ENCODE data around the gene SMC1B. TPM values are rescaled to one million over a fixed set of nuclear protein-coding genes. Genes with fewer than 3 reads are reported as not detected.

The SMC1B gene
- total RNA-seq, 1 experiment from 2014 or later = not detected

GRCh38 chr22:45446216-45446615, 32.8 kb upstream of the SMC1B start:
- peaks cover 4% of the 10 kb centered on the region for H3K4me1 Mint-ChIP-seq (ENCODE audit: low read depth, unreplicated experiment)
- no peak for TF ChIP-seq CTCF (IDR thresholded peaks at IDR 0.05; ENCODE audit: unreplicated experiment)
- DNase-seq = no peak
- BruUV-seq (replicated peaks) = no TSS peak
- H3K27me3 Mint-ChIP-seq (ENCODE audit: unreplicated experiment) = peaks cover 12% of the 10 kb centered on the region
- CTCF ChIA-PET = no interaction called here
- H3K27ac Mint-ChIP-seq (ENCODE audit: unreplicated experiment) = no peak overlapping the region
- H3K4me3 Mint-ChIP-seq (ENCODE audit: low read depth, unreplicated experiment) = no peak overlapping the region
- intact Hi-C loops (cut with micrococcal nuclease; ENCODE audit: unreplicated experiment) = no loop called here
- no peaks in the 10 kb centered on the region for H3K9me3 Mint-ChIP-seq (ENCODE audit: low read depth, unreplicated experiment)
- H3K36me3 Mint-ChIP-seq (ENCODE audit: insufficient read depth, unreplicated experiment) = no peaks in the 10 kb centered on the region

- Mint-ChIP-seq H3K27me3 (ENCODE audit: unreplicated experiment) (peaks cover 2% of the 10 kb centered on the region), H3K9me3 (ENCODE audit: low read depth, unreplicated experiment) (no peaks in the 10 kb centered on the region), H3K4me1 (ENCODE audit: low read depth, unreplicated experiment) (peaks cover 13% of the 10 kb centered on the region), H3K27ac (ENCODE audit: unreplicated experiment) (no peak overlapping the region), H3K36me3 (ENCODE audit: insufficient read depth, unreplicated experiment) (no peaks in the 10 kb centered on the region), H3K4me3 (ENCODE audit: low read depth, unreplicated experiment) (no peak overlapping the region)
- CTCF ChIA-PET = no interaction called here
- DNase-seq = no peak
- TF ChIP-seq CTCF (IDR thresholded peaks at IDR 0.05; ENCODE audit: unreplicated experiment) = no peak
- intact Hi-C loops (cut with micrococcal nuclease; ENCODE audit: unreplicated experiment) = no loop called here
- BruUV-seq (replicated peaks) = no TSS peak
Measured at GRCh38 chr22:45445031-45445710, 31.8 kb upstream of the SMC1B start.

DNA sequence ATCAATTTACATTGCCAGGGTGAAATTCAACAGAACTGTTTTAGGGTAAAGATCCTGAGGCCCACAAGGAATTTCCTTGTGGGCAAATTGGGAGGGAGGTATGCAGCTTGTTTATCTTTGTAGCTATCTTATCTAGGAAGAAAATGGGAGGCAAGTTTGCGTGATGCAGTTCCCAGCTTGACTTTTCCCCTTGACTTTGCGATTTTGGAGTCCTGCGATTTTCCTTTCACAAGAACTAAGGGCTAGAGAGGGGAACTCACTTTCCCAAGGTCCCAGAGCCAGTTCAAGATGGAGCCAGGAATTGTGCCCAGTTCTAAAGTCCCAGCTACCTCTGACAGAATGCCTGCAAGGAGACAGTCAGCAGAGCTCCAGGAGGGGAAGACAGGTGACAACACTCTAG, 30.8 kb upstream of the SMC1B start:
- no peaks in the 10 kb centered on the region for H3K27me3 Mint-ChIP-seq (ENCODE audit: unreplicated experiment)
- H3K27ac Mint-ChIP-seq (ENCODE audit: unreplicated experiment) = no peak overlapping the region
- BruUV-seq (replicated peaks) = no TSS peak
- CTCF ChIA-PET = interaction anchor here (0.7 kb wide), 1 partner anchor 101 kb away, joined by 4 read pairs; no protein-coding TSS in a partner anchor
- intact Hi-C loops (cut with micrococcal nuclease; ENCODE audit: unreplicated experiment) = no loop called here
- no peaks in the 10 kb centered on the region for H3K9me3 Mint-ChIP-seq (ENCODE audit: low read depth, unreplicated experiment)
- H3K36me3 Mint-ChIP-seq (ENCODE audit: insufficient read depth, unreplicated experiment) = no peaks in the 10 kb centered on the region
- peaks cover 13% of the 10 kb centered on the region for H3K4me1 Mint-ChIP-seq (ENCODE audit: low read depth, unreplicated experiment)
- TF ChIP-seq CTCF (IDR thresholded peaks at IDR 0.05; ENCODE audit: unreplicated experiment) = no peak
- DNase-seq = no peak
- no peak overlapping the region for H3K4me3 Mint-ChIP-seq (ENCODE audit: low read depth, unreplicated experiment)

DNA sequence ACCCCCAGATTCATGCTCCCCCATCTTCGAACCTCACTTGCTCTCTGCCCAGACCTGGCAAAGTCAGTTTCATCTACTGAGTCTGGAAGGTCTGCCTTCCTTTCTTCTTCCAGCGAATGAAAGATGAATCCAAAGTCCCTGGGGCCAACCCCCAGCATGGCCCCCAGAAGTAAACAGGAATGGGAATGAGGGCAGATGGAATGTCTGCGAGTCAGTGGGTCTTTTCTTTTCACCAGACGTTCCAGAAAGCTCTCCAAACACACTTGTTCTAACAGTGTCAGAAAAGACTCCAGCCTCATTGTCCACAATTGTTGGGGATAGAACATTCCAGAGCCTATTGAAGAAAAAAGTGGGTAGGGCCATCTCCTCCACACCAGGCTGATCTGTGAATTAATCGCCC, 28.7 kb upstream of the SMC1B start:
- no peaks in the 10 kb centered on the region for H3K27me3 Mint-ChIP-seq (ENCODE audit: unreplicated experiment)
- no peak for TF ChIP-seq CTCF (IDR thresholded peaks at IDR 0.05; ENCODE audit: unreplicated experiment)
- H3K27ac Mint-ChIP-seq (ENCODE audit: unreplicated experiment) = no peak overlapping the region
- BruUV-seq (replicated peaks) = no TSS peak
- H3K4me1 Mint-ChIP-seq (ENCODE audit: low read depth, unreplicated experiment) = peaks cover 13% of the 10 kb centered on the region
- no peaks in the 10 kb centered on the region for H3K36me3 Mint-ChIP-seq (ENCODE audit: insufficient read depth, unreplicated experiment)
- CTCF ChIA-PET = interaction anchor here (0.6 to 1.6 kb wide), 7 partner anchors 11 to 848 kb away, joined by 3 to 9 read pairs (median 5); no protein-coding TSS in a partner anchor
- H3K4me3 Mint-ChIP-seq (ENCODE audit: low read depth, unreplicated experiment) = no peak overlapping the region
- no peak for DNase-seq
- H3K9me3 Mint-ChIP-seq (ENCODE audit: low read depth, unreplicated experiment) = no peaks in the 10 kb centered on the region
- intact Hi-C loops (cut with micrococcal nuclease; ENCODE audit: unreplicated experiment) = no loop called here
